GM23338 (cell line): ENCODE data around the gene MSH3. TPM values are rescaled to one million over a fixed set of nuclear protein-coding genes. Genes with fewer than 3 reads are reported as not detected.

Experiments
- ATAC-seq: fragments of 200-7000 bp; cut with Tn5 transposase; 3 replicates; pipeline ENCODE4 v1.9.1; 2020
- DNase-seq: peaks from one replicate; pipeline ENCODE4 v3.0.0-alpha.2; 2015; ENCODE audit warnings: low spot score
- H2AFZ ChIP-seq: fragments of 200-600 bp; sonication (generic); 2 replicates; pipeline ENCODE4 v1.8.0; 2016; ENCODE audit warnings: antibody characterized with exemption, mild to moderate bottlenecking, moderate library complexity
- H3F3A ChIP-seq: fragments of 200-600 bp; sonication (generic); replicated peaks from 2 replicates; pipeline ENCODE4 v1.8.0; 2017; ENCODE audit warnings: antibody characterized with exemption, mixed run types, low read depth
- H3K27ac ChIP-seq: fragments of 200-600 bp; sonication (generic); 2 replicates; pipeline ENCODE4 v1.6.1; 2016; ENCODE audit warnings: low read depth
- H3K27me3 ChIP-seq: fragments of 200-600 bp; sonication (generic); 2 replicates; pipeline ENCODE4 v1.8.0; 2016; ENCODE audit warnings: mild to moderate bottlenecking, mixed run types, moderate library complexity; ENCODE audit not compliant: insufficient read depth
- H3K36me3 ChIP-seq: fragments of 200-600 bp; sonication (generic); 2 replicates; pipeline ENCODE4 v1.8.0; 2016; ENCODE audit warnings: mild to moderate bottlenecking; ENCODE audit not compliant: insufficient read depth
- H3K4me1 ChIP-seq: fragments of 200-600 bp; sonication (generic); 2 replicates; pipeline ENCODE4 v1.8.0; 2016; ENCODE audit warnings: mild to moderate bottlenecking, moderate library complexity; ENCODE audit not compliant: insufficient read depth
- H3K4me2 ChIP-seq: fragments of 200-600 bp; sonication (generic); 2 replicates; pipeline ENCODE4 v1.7.1; 2017; ENCODE audit warnings: mixed run types
- H3K4me3 ChIP-seq: fragments of 200-600 bp; sonication (generic); 2 replicates; pipeline ENCODE4 v1.6.1; 2016; ENCODE audit warnings: mixed run types
- H3K79me2 ChIP-seq: fragments of 200-600 bp; sonication (generic); replicated peaks from 2 replicates; pipeline ENCODE4 v1.8.0; 2017; ENCODE audit warnings: mild to moderate bottlenecking; ENCODE audit not compliant: insufficient read depth
- H3K9me2 ChIP-seq: fragments of 200-600 bp; sonication (generic); 2 replicates; pipeline ENCODE4 v1.8.0; 2017; ENCODE audit not compliant: insufficient read depth
- H4K20me1 ChIP-seq: fragments of 200-600 bp; sonication (generic); replicated peaks from 2 replicates; pipeline ENCODE4 v1.8.0; 2017; ENCODE audit warnings: mild to moderate bottlenecking; ENCODE audit not compliant: insufficient read depth
- H3K27ac Mint-ChIP-seq: 2 replicates; pipeline ENCODE4 v1.8.0; 2020; ENCODE audit warnings: inconsistent platforms, mild to moderate bottlenecking, moderate library complexity, mixed read lengths
- H3K27me3 Mint-ChIP-seq: 3 replicates; pipeline ENCODE4 v1.8.0; 2022; ENCODE audit warnings: low read depth, mild to moderate bottlenecking, moderate library complexity, mixed read lengths, inconsistent platforms; ENCODE audit not compliant: insufficient read depth, poor library complexity
- H3K36me3 Mint-ChIP-seq: 3 replicates; pipeline ENCODE4 v1.8.0; 2021; ENCODE audit warnings: low read depth, mild to moderate bottlenecking, inconsistent platforms, moderate library complexity, mixed read lengths
- H3K4me1 Mint-ChIP-seq: 3 replicates; pipeline ENCODE4 v1.8.0; 2020; ENCODE audit warnings: mild to moderate bottlenecking, inconsistent platforms, mixed read lengths
- H3K4me3 Mint-ChIP-seq: 3 replicates; pipeline ENCODE4 v1.8.0; 2021; ENCODE audit warnings: moderate library complexity, mild to moderate bottlenecking, inconsistent platforms, mixed read lengths
- H3K9me3 Mint-ChIP-seq: 3 replicates; pipeline ENCODE4 v1.8.0; 2020; ENCODE audit warnings: moderate library complexity, mild to moderate bottlenecking, inconsistent platforms, mixed read lengths
- CREB1 ChIP-seq: fragments of 250-450 bp; sonication (Bioruptor Pico); IDR thresholded peaks from 2 replicates; pipeline ENCODE4 v1.5.0; 2020; ENCODE audit warnings: low read depth, mild to moderate bottlenecking, moderate library complexity
- EZH2 ChIP-seq: fragments of 200-600 bp; sonication (generic); IDR thresholded peaks from one replicate; pipeline ENCODE4 v1.8.0; 2017; ENCODE audit warnings: antibody characterized with exemption, mild to moderate bottlenecking, low read depth; ENCODE audit not compliant: unreplicated experiment
- EZH2phosphoT487 ChIP-seq: fragments of 200-600 bp; sonication (generic); IDR thresholded peaks from one replicate; pipeline ENCODE4 v1.8.1; 2018; ENCODE audit warnings: antibody characterized with exemption; ENCODE audit not compliant: unreplicated experiment
- JUNB ChIP-seq: IDR thresholded peaks from one replicate; pipeline ENCODE4 v1.6.1; 2016; ENCODE audit warnings: antibody characterized with exemption; ENCODE audit not compliant: unreplicated experiment
- NANOG ChIP-seq: IDR thresholded peaks from 2 replicates; pipeline ENCODE4 v1.6.1; 2016; ENCODE audit warnings: antibody characterized with exemption, borderline replicate concordance
- POLR2AphosphoS5 ChIP-seq: IDR thresholded peaks from 2 replicates; pipeline ENCODE4 v1.6.1; 2016; ENCODE audit warnings: antibody characterized with exemption, low read depth
- REST ChIP-seq: IDR thresholded peaks from one replicate; pipeline ENCODE4 v1.6.1; 2018; ENCODE audit warnings: antibody characterized with exemption; ENCODE audit not compliant: unreplicated experiment
- STAT1 ChIP-seq: IDR thresholded peaks from one replicate; pipeline ENCODE4 v1.6.1; 2016; ENCODE audit warnings: antibody characterized with exemption; ENCODE audit not compliant: unreplicated experiment
- ZNF114 ChIP-seq: fragments of 250-450 bp; sonication (Bioruptor Pico); IDR thresholded peaks from 2 replicates; pipeline ENCODE4 v1.5.0; 2020; ENCODE audit warnings: mild to moderate bottlenecking, moderate library complexity
- ZNF331 ChIP-seq: fragments of 250-450 bp; sonication (Bioruptor Pico); IDR thresholded peaks from 2 replicates; pipeline ENCODE4 v1.5.0; 2020; ENCODE audit warnings: low read depth, mild to moderate bottlenecking, moderate library complexity
- polyA plus RNA-seq: library from polyadenylated mRNA; unstranded; fragments of >200 nt; fragmentation: Nextera tagmentation; extraction: Ambion mirVana; gene quantifications from 2 replicates; pipeline ENCODE4 v1.2.1, GENCODE V29; 2016
- total RNA-seq: library from RNA; depleted of rRNA; stranded (reverse); fragments of >200 nt; shearing (Covaris generic); gene quantifications from 2 replicates; pipeline ENCODE4 v1.2.3, GENCODE V29; 2014
- TF ChIP-seq, protein P1 (sequence below), 2 experiments: fragments of 200-600 bp in 1 of 2; sonication (generic) in 1 of 2; conservative IDR thresholded peaks; 2 replicates each; pipeline versions ENCODE4 v1.5.1 to v1.6.1; 2016 to 2017; ENCODE audit warnings: antibody characterized with exemption in 2 of 2, low read depth in 2 of 2, mild to moderate bottlenecking in 2 of 2, moderate library complexity in 1 of 2
- TF ChIP-seq, protein P2 (sequence below): IDR thresholded peaks from 2 replicates; pipeline ENCODE4 v1.6.1; 2016; ENCODE audit warnings: antibody characterized with exemption

MSH3 gene
- total and polyA plus RNA-seq, 2 experiments from 2014 or later = 13.3 to 16.6 TPM

GRCh38 chr5:80763211-80763610 is 108.8 kb downstream of the MSH3 start (continued):
- TF ChIP-seq EZH2 = no peak
- TF ChIP-seq, protein P1, sequence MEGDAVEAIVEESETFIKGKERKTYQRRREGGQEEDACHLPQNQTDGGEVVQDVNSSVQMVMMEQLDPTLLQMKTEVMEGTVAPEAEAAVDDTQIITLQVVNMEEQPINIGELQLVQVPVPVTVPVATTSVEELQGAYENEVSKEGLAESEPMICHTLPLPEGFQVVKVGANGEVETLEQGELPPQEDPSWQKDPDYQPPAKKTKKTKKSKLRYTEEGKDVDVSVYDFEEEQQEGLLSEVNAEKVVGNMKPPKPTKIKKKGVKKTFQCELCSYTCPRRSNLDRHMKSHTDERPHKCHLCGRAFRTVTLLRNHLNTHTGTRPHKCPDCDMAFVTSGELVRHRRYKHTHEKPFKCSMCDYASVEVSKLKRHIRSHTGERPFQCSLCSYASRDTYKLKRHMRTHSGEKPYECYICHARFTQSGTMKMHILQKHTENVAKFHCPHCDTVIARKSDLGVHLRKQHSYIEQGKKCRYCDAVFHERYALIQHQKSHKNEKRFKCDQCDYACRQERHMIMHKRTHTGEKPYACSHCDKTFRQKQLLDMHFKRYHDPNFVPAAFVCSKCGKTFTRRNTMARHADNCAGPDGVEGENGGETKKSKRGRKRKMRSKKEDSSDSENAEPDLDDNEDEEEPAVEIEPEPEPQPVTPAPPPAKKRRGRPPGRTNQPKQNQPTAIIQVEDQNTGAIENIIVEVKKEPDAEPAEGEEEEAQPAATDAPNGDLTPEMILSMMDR (conservative IDR thresholded peaks at IDR 0.05; ENCODE audit: low read depth in 2 of 2) = no peak
- no peak for TF ChIP-seq EZH2phosphoT487

DNA sequence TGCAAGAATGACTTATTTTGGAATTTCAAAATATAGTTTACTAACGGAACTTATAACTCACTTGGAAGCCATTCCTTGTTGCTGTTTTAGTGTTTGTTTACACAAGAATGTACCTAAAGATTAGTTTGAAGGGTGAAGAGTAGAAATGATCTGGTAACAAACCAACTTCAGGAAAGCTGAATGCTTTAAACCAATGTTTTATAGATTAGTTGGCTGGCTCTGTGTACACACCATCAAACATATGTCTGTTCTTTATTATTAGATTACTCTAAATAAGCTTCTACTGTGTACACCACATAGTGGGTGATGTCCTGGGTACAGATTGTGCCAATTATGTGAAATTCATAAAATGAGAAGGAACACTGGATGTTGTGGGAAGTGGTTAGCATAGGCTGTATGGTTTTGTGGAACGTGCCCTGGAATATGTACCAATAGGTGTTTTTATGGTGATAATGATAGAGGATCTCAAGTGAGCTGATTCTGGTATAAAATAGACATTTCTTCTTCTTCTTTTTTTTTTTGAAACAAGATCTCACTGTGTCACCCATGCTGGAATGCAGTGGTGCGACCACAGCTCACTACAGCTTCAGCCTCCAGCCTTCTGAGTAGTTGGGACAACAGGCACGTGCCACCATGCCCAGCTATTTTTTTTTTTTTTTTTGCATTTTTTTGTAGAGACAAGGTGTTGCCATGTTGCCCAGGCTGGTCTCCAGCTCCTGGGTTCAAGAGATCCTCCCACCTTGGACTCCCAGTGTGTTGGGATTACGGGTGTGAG is 109.6 kb downstream of the MSH3 start:
- Mint-ChIP-seq H3K36me3 (no peaks in the 10 kb centered on the region; the same call in 2 of the 3 replicates), H3K4me3 (no peak overlapping the region), H3K27me3 (no peaks in the 10 kb centered on the region), H3K4me1 (peaks cover 11% of the 10 kb centered on the region), H3K27ac (no peak overlapping the region), H3K9me3 (no peaks in the 10 kb centered on the region)
- Histone ChIP-seq H3K9me2 (no peaks in the 10 kb centered on the region), H3K27ac (no peak overlapping the region), H3K4me1 (peaks cover 9% of the 10 kb centered on the region; the same call in 1 of the 2 replicates), H4K20me1 (no peaks in the 10 kb centered on the region), H3K79me2 (no peaks in the 10 kb centered on the region), H3K4me2 (no peak overlapping the region), H3K27me3 (no peaks in the 10 kb centered on the region), H3K4me3 (no peak overlapping the region), H3F3A (no peaks in the 10 kb centered on the region), H2AFZ (no peak overlapping the region), H3K36me3 (no peaks in the 10 kb centered on the region)
- DNase-seq (no peak), ATAC-seq (no peak)
- TF ChIP-seq, protein P2, sequence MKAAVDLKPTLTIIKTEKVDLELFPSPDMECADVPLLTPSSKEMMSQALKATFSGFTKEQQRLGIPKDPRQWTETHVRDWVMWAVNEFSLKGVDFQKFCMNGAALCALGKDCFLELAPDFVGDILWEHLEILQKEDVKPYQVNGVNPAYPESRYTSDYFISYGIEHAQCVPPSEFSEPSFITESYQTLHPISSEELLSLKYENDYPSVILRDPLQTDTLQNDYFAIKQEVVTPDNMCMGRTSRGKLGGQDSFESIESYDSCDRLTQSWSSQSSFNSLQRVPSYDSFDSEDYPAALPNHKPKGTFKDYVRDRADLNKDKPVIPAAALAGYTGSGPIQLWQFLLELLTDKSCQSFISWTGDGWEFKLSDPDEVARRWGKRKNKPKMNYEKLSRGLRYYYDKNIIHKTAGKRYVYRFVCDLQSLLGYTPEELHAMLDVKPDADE = no peak
- TF ChIP-seq CREB1 (no peak), NANOG (no peak), ZNF331 (no peak), STAT1 (no peak), REST (no peak), POLR2AphosphoS5 (no peak), JUNB (no peak), EZH2 (no peak), ZNF114 (CRISPR knock-in tag) (no peak)
